ENCODE results near the gene NR6A1.

Gene NR6A1

GRCh38 chr9:124803911-124804310, 32.8 kb upstream of the NR6A1 start:
- no peak overlapping the region for H3K4me3 ChIP-seq (ENCODE audit: low read depth, low read length)
- TF ChIP-seq CTCF (IDR thresholded peaks at IDR 0.05; ENCODE audit: low read depth, low read length): no peak

- no peak for TF ChIP-seq CTCF (IDR thresholded peaks at IDR 0.05; ENCODE audit: low read depth, low read length)
- no peak overlapping the region for H3K4me3 ChIP-seq (ENCODE audit: low read depth, low read length)
Observed at GRCh38 chr9:124802426-124802825, 31.3 kb upstream of the NR6A1 start.

- H3K4me3 ChIP-seq (ENCODE audit: low read depth, low read length): no peak overlapping the region
- no peak for TF ChIP-seq CTCF (IDR thresholded peaks at IDR 0.05; ENCODE audit: low read depth, low read length)
Observed at GRCh38 chr9:124801356-124801755, 30.2 kb upstream of the NR6A1 start.

- TF ChIP-seq CTCF (IDR thresholded peaks at IDR 0.05; ENCODE audit: low read depth, low read length): no peak
- no peak overlapping the region for H3K4me3 ChIP-seq (ENCODE audit: low read depth, low read length)
Observed at GRCh38 chr9:124800306-124801259, 29.5 kb upstream of the NR6A1 start.

DNA sequence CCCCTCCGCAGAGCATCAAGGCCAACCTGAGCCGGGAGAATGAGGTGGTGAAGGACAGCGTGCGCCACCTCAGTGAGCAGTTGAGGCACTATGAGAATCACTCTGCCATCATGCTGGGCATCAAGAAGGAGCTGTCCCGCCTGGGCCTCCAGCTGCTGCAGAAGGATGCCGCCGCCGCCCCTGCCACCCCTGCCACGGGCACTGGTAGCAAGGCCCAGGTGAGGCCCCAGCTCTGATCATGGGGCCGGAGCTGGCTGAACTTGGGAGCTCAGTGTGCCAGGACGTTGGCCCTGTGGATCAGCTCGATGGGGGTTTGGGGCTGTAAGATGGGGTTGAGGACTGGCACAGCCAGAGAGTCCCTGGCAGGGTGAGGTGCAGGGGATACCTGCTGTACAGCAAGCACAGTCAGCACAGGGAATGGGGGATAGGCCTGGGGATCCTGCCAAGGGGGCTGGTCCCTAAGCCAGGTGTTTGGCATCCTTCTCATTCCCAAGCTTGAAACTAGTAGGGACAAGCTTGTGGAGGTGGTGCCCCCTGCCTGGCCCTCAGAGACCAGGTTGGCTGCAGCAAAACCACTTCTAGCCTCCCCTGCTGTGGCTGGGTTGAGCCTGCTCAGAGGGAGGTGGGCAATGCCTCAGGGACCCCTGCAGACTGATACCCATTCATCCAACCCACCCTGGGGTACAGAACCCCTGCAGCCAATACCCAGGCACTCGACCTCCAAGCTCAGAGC, 28.3 kb upstream of the NR6A1 start:
- no peak overlapping the region for H3K4me3 ChIP-seq (ENCODE audit: low read depth, low read length)
- TF ChIP-seq CTCF (IDR thresholded peaks at IDR 0.05; ENCODE audit: low read depth, low read length): no peak

DNA sequence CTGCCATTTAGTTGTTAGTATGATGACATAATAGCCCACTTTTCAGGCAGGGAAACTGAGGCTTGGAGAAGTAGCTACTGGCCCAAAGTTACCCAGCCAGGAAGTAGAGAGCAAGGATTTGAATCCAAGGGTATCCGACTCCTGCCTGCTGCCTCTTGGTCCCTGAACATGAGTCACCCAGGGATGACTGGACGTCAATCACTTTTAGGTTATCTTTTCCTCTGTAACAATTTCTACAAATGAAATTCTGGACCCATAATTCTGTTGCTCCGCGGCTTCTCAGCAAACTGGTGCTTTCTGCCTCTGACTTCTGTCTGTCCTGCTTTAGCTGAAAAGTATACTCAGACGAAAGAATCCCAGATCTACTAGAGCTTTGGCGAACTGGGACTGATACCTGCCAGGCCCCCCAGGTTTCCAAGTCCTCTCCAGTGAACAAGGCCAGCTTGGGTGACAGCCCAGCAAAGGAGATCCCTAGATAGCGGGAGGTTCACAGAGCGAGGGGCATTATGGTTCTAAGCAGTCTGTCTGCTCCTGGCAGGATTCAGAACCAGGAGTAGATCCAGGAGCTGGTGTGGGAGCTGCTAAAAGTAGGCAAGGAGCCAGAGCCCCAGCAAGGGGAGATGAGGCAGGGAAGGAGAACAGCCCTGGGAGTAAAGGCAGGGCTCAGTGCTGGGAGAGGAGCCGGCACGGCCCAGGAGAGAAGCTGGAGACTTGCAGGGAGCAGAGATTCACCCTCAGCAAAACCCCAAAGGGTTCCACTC, 26.4 kb upstream of the NR6A1 start:
- no peak overlapping the region for H3K4me3 ChIP-seq (ENCODE audit: low read depth, low read length)
- TF ChIP-seq CTCF (IDR thresholded peaks at IDR 0.05; ENCODE audit: low read depth, low read length): no peak
